H9 (cell line): Measurements from ENCODE around the gene PAQR5. TPM values are rescaled to one million over a fixed set of nuclear protein-coding genes. Genes with fewer than 3 reads are reported as not detected.

ENCODE experiments used
- DNase-seq: peaks from one replicate; pipeline ENCODE4 v3.0.0-alpha.2; 2017
- H2AFZ ChIP-seq: one replicate; pipeline ENCODE4 v1.6.1; 2013; ENCODE audit warnings: mild to moderate bottlenecking, low read length, control low read depth, moderate library complexity
- H2AK5ac ChIP-seq: 2 replicates; pipeline ENCODE4 v1.6.1; 2013; ENCODE audit warnings: low read length, control low read depth, mixed read lengths; ENCODE audit not compliant: insufficient read length
- H2BK120ac ChIP-seq: one replicate; pipeline ENCODE4 v1.6.1; 2013; ENCODE audit warnings: low read depth, mild to moderate bottlenecking, low read length, control low read depth, inconsistent platforms; ENCODE audit not compliant: poor library complexity, severe bottlenecking
- H2BK12ac ChIP-seq: 2 replicates; pipeline ENCODE4 v1.6.1; 2013; ENCODE audit warnings: low read length, control low read depth, mixed read lengths, low read depth; ENCODE audit not compliant: insufficient read length
- H2BK15ac ChIP-seq: 2 replicates; pipeline ENCODE4 v1.6.1; 2013; ENCODE audit warnings: low read depth, low read length, control low read depth
- H2BK20ac ChIP-seq: one replicate; pipeline ENCODE4 v1.6.1; 2013; ENCODE audit warnings: low read depth, mild to moderate bottlenecking, low read length, control low read depth, inconsistent platforms; ENCODE audit not compliant: poor library complexity, severe bottlenecking
- H2BK5ac ChIP-seq: 2 replicates; pipeline ENCODE4 v1.6.1; 2013; ENCODE audit warnings: low read length, control low read depth, mixed read lengths; ENCODE audit not compliant: insufficient read length
- H3K14ac ChIP-seq: 2 replicates; pipeline ENCODE4 v1.6.1; 2013; ENCODE audit warnings: low read length, control low read depth; ENCODE audit not compliant: insufficient read depth
- H3K18ac ChIP-seq: 2 replicates; pipeline ENCODE4 v1.6.1; 2013; ENCODE audit warnings: low read depth, mild to moderate bottlenecking, mixed read lengths, low read length, control low read depth; ENCODE audit not compliant: insufficient read length
- H3K23ac ChIP-seq: 2 replicates; pipeline ENCODE4 v1.6.1; 2013; ENCODE audit warnings: low read length, control low read depth, mixed read lengths, low read depth; ENCODE audit not compliant: insufficient read length
- H3K23me2 ChIP-seq: 2 replicates; pipeline ENCODE4 v1.6.1; 2013; ENCODE audit warnings: low read depth, mild to moderate bottlenecking, mixed read lengths, low read length, control low read depth; ENCODE audit not compliant: insufficient read length, poor library complexity, severe bottlenecking
- H3K27ac ChIP-seq: 2 replicates; pipeline ENCODE4 v1.5.1; 2013; ENCODE audit warnings: low read length, control low read depth, mixed read lengths, low read depth; ENCODE audit not compliant: insufficient read length
- H3K27me3 ChIP-seq: 2 replicates; pipeline ENCODE4 v1.6.1; 2013; ENCODE audit warnings: low read length, control low read depth, inconsistent platforms; ENCODE audit not compliant: insufficient read depth
- H3K4ac ChIP-seq: 2 replicates; pipeline ENCODE4 v1.6.1; 2013; ENCODE audit warnings: low read depth, mild to moderate bottlenecking, control low read depth, inconsistent platforms, low read length, moderate library complexity
- H3K4me1 ChIP-seq: 2 replicates; pipeline ENCODE4 v1.6.1; 2013; ENCODE audit warnings: low read length, control low read depth, inconsistent platforms; ENCODE audit not compliant: insufficient read depth
- H3K4me2 ChIP-seq: 2 replicates; pipeline ENCODE4 v1.6.1; 2013; ENCODE audit warnings: low read length, control low read depth, mixed read lengths; ENCODE audit not compliant: insufficient read length, insufficient read depth
- H3K56ac ChIP-seq: 2 replicates; pipeline ENCODE4 v1.6.1; 2013; ENCODE audit warnings: low read depth, mild to moderate bottlenecking, mixed read lengths, low read length, control low read depth; ENCODE audit not compliant: insufficient read length
- H3K79me1 ChIP-seq: 2 replicates; pipeline ENCODE4 v1.6.1; 2013; ENCODE audit warnings: low read depth, mild to moderate bottlenecking, moderate library complexity, low read length, control low read depth, inconsistent platforms; ENCODE audit not compliant: insufficient read depth, poor library complexity, severe bottlenecking
- H3K79me2 ChIP-seq: 2 replicates; pipeline ENCODE4 v1.6.1; 2013; ENCODE audit warnings: low read length, control low read depth, inconsistent platforms; ENCODE audit not compliant: insufficient read depth
- H3K9ac ChIP-seq: 2 replicates; pipeline ENCODE4 v1.6.1; 2013; ENCODE audit warnings: low read length, control low read depth, mixed read lengths; ENCODE audit not compliant: insufficient read length; ENCODE audit errors: extremely low read depth
- H3K9me3 ChIP-seq: one replicate; pipeline ENCODE4 v1.6.1; 2013; ENCODE audit warnings: low read depth, low read length, inconsistent platforms; ENCODE audit not compliant: control insufficient read depth
- H3T11ph ChIP-seq: one replicate; pipeline ENCODE4 v1.6.1; 2013; ENCODE audit warnings: mild to moderate bottlenecking, low read length, control low read depth, inconsistent platforms
- H4K20me1 ChIP-seq: one replicate; pipeline ENCODE4 v1.6.1; 2013; ENCODE audit not compliant: control insufficient read depth, insufficient read length, insufficient read depth
- H4K5ac ChIP-seq: 2 replicates; pipeline ENCODE4 v1.6.1; 2013; ENCODE audit warnings: low read depth, mild to moderate bottlenecking, mixed read lengths, low read length, control low read depth; ENCODE audit not compliant: insufficient read length
- H4K8ac ChIP-seq: replicated peaks from 2 replicates; pipeline ENCODE4 v1.6.1; 2013; ENCODE audit warnings: low read length, control low read depth, mixed read lengths, low read depth; ENCODE audit not compliant: insufficient read length
- H4K91ac ChIP-seq: 2 replicates; pipeline ENCODE4 v1.6.1; 2013; ENCODE audit warnings: low read depth, mild to moderate bottlenecking, moderate library complexity, mixed read lengths, low read length, control low read depth; ENCODE audit not compliant: insufficient read length
- H3K27ac Mint-ChIP-seq, 3 experiments: 2 replicates in 2 of 3; 3 replicates in 1 of 3; pipeline ENCODE4 v1.8.0; 2020 to 2021; ENCODE audit warnings: mixed read lengths in 3 of 3, mild to moderate bottlenecking in 1 of 3, moderate library complexity in 1 of 3
- H3K27me3 Mint-ChIP-seq: 2 replicates; pipeline ENCODE4 v1.8.0; 2021; ENCODE audit warnings: low read depth, mild to moderate bottlenecking, moderate library complexity, mixed read lengths
- H3K36me3 Mint-ChIP-seq, 3 experiments: 2 replicates in 2 of 3; 3 replicates in 1 of 3; pipeline ENCODE4 v1.8.0; 2020 to 2021; ENCODE audit warnings: low read depth in 3 of 3, mixed read lengths in 3 of 3; ENCODE audit not compliant: insufficient read depth in 1 of 3
- H3K4me1 Mint-ChIP-seq, 2 experiments: 2 replicates each; pipeline ENCODE4 v1.8.0; 2020; ENCODE audit warnings: mixed read lengths in 2 of 2
- H3K4me3 Mint-ChIP-seq, 2 experiments: 2 replicates in 1 of 2; 3 replicates in 1 of 2; pipeline ENCODE4 v1.8.0; 2020 to 2021; ENCODE audit warnings: mild to moderate bottlenecking in 2 of 2, mixed read lengths in 2 of 2, moderate library complexity in 1 of 2
- H3K9me3 Mint-ChIP-seq, 2 experiments: 2 replicates in 1 of 2; 3 replicates in 1 of 2; pipeline ENCODE4 v1.8.0; 2020; ENCODE audit warnings: mild to moderate bottlenecking in 2 of 2, mixed read lengths in 2 of 2, moderate library complexity in 1 of 2
- WGBS: extraction: QIAGEN DNeasy Blood & Tissue Kit; methylation state at CpG from one replicate; pipeline ENCODE4 v1.1.7; 2013; ENCODE audit warnings: missing lambda C conversion rate, low lambda C conversion rate, mixed read lengths; ENCODE audit not compliant: insufficient read length; ENCODE audit errors: extremely low coverage; 5-methylcytosine and 5-hydroxymethylcytosine counted together
- total RNA-seq: library from RNA; stranded (reverse); gene quantifications from 2 replicates; pipeline ENCODE4 v1.2.1, GENCODE V29; 2021
- TF ChIP-seq, protein P1 (sequence below): fragments of 200-600 bp; sonication (generic); conservative IDR thresholded peaks from 3 replicates; pipeline ENCODE4 v1.8.0; 2021; ENCODE audit warnings: antibody characterized with exemption, mild to moderate bottlenecking

The PAQR5 gene
- total RNA-seq, 1 experiment from 2014 or later = 1.6 TPM

DNA sequence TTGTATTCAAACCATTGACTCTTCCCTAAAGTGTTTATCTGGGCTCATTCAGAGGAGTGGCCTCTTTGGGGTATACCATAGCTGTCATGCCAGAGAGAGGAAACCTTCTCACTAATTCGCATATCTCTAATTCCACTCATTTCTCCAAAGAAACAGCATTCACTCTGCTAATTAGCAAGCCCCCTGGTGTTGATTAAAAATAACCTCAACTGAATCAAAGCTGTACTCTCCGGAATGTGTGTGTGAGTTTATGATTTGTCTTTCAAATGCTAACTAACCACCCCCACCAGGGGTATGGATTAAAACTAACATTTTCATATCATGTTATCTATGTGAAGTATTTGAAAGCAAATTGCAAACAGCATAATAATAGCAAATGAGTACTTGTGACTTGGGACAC is 45.5 kb downstream of the PAQR5 start:
- no peak overlapping the region for H2BK12ac ChIP-seq
- no peak overlapping the region for H4K8ac ChIP-seq
- no peak overlapping the region for H3K23ac ChIP-seq
- H3K27ac ChIP-seq = no peak overlapping the region
- no peak overlapping the region for H2BK15ac ChIP-seq
- no peak overlapping the region for H2AFZ ChIP-seq
- H4K91ac ChIP-seq = no peak overlapping the region
- no peak overlapping the region for H3K9ac ChIP-seq
- peaks cover 17% of the 10 kb centered on the region; the same call in 1 of the 2 replicates for H3K4me1 ChIP-seq
- H2BK5ac ChIP-seq = no peak overlapping the region
- H2BK120ac ChIP-seq = no peak overlapping the region
- no peak overlapping the region for H3K14ac ChIP-seq
- Mint-ChIP-seq H3K9me3 (no peaks in the 10 kb centered on the region), H3K27me3 (no peaks in the 10 kb centered on the region), H3K36me3 (no peaks in the 10 kb centered on the region; a peak in 1 of 7 replicates), H3K4me3 (no peak overlapping the region), H3K27ac (peak overlapping the region in 2 of 3 experiments; percentile 77 to 95; a peak in 2 of 7 replicates), H3K4me1 (peaks cover 25 to 28% of the 10 kb centered on the region in 2 experiments)
- no peaks in the 10 kb centered on the region for H3K79me1 ChIP-seq
- H3K27me3 ChIP-seq = no peaks in the 10 kb centered on the region
- H4K5ac ChIP-seq = no peak overlapping the region
- no peak overlapping the region for H2AK5ac ChIP-seq
- no peak overlapping the region for H3T11ph ChIP-seq
- no peaks in the 10 kb centered on the region for H3K23me2 ChIP-seq
- no peaks in the 10 kb centered on the region for H3K79me2 ChIP-seq
- H3K9me3 ChIP-seq = no peaks in the 10 kb centered on the region
- no peak for DNase-seq
- no CpG with 5 or more reads among the region's 2 CpGs for WGBS
- H3K56ac ChIP-seq = no peak overlapping the region
- TF ChIP-seq, protein P1, sequence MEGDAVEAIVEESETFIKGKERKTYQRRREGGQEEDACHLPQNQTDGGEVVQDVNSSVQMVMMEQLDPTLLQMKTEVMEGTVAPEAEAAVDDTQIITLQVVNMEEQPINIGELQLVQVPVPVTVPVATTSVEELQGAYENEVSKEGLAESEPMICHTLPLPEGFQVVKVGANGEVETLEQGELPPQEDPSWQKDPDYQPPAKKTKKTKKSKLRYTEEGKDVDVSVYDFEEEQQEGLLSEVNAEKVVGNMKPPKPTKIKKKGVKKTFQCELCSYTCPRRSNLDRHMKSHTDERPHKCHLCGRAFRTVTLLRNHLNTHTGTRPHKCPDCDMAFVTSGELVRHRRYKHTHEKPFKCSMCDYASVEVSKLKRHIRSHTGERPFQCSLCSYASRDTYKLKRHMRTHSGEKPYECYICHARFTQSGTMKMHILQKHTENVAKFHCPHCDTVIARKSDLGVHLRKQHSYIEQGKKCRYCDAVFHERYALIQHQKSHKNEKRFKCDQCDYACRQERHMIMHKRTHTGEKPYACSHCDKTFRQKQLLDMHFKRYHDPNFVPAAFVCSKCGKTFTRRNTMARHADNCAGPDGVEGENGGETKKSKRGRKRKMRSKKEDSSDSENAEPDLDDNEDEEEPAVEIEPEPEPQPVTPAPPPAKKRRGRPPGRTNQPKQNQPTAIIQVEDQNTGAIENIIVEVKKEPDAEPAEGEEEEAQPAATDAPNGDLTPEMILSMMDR = no peak; the same call in 2 of the 3 replicates
- no peak overlapping the region for H2BK20ac ChIP-seq
- no peak overlapping the region for H3K4me2 ChIP-seq
- no peak overlapping the region for H3K4ac ChIP-seq
- no peak overlapping the region for H3K18ac ChIP-seq
- H4K20me1 ChIP-seq = no peaks in the 10 kb centered on the region
